8988T (cell line): Measurements from ENCODE around the gene DDX3X.
"Not testable (repeated sequence)": the region's sequence is repeated elsewhere in the genome, so short reads cannot be mapped to it uniquely, and the experiment has no call there.

Experiments
- DNase-seq: peaks from one replicate; pipeline ENCODE4 v3.0.0; 2011

Gene DDX3X

GRCh38 chrX:41333744-41334362 lies at the start of gene DDX3X:
Gene DDX3X (plus strand): TSS chrX:41334162. CDS start chrX:41334253, 91 bp downstream.
- peak; percentile 62 for DNase-seq

DNA sequence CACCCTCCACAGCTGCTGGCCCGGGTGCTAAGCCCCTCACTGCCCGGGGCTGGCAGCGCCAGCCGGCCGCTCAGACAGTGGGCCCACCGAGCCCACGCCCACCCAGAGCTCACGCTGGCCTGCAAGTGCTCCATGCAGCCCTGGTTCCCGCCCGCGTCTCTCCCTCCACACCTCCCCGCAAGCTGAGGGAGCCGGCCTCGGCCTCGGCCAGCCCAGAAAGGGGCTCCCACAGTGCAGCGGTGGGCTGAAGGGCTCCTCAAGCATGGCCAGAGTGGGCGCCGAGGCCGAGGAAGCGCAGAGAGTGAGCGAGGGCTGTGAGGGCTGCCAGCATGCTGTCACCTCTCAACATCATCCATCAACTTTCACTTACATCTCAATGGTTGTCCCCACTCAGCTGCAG lies 48.0 kb upstream of the DDX3X start:
- DNase-seq: not testable (repeated sequence)

DNA sequence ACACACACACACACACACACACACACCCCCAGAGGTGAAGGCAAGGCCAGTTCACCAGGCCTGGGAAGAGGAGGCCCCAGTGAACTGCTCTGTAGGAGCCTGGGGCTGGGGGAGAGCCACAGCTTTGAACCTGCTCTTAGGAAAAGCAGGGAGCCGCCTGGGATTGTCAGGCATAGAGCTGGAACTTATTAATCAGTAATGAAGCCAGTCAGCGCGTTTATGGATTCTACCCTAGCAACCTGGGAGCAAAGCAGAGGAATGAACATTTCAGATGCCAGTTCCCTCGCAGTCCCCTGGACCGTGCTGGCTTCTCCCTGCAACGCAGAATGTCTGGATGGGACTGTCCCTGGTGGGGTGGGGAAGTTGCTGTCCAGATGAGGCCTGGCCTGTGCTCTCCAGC lies 45.3 kb upstream of the DDX3X start:
- no peak for DNase-seq

GRCh38 chrX:41289095-41289494 lies 44.9 kb upstream of the DDX3X start:
- no peak for DNase-seq

- no peak for DNase-seq
Observed at GRCh38 chrX:41291309-41291708, 42.7 kb upstream of the DDX3X start.

- no peak for DNase-seq
Observed at GRCh38 chrX:41293269-41293668, 40.7 kb upstream of the DDX3X start.

GRCh38 chrX:41300758-41301437 lies 33.1 kb upstream of the DDX3X start:
- DNase-seq: no peak

DNA sequence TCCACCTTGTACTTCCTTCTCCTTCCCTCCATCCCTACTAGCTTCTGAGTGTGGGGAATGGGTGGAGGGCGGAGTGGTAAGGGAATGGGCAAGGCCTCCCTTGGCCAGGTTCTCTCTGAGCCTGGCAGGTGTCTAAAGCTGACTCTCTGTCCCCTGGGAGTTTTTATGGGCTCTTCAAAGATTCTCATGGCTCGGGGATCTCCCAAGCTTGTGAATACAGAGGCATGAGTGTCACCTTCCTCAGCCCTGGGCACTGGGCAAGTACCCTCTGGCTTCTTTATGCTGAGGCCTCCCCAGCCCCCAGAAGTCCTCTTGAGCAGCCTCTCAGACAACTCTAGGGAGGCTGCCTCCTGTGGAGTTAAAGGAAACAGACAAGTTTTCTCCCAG lies 32.5 kb upstream of the DDX3X start:
- no peak for DNase-seq

GRCh38 chrX:41302370-41302769 lies 31.6 kb upstream of the DDX3X start:
- DNase-seq: no peak

DNA sequence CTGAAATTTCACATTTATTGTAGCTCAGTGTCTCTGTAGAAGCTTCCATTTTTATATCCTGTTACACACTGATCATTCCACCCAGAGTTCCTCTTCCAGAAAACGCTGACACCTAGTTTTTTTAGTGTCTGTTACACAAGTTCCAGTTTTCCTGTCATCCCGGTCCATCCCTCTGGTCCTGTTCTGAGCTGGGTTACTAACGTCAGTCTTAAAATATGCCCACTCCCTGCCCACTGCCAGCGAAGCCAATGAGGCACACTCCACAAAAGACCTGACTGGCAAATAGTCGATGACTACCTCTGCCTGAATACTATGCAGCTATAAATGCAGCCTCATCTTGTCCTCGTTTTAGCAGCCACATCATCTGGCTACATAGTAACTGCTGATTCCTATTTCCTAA lies 30.9 kb upstream of the DDX3X start:
- DNase-seq: no peak

GRCh38 chrX:41304178-41304577 lies 29.8 kb upstream of the DDX3X start:
- no peak for DNase-seq

DNA sequence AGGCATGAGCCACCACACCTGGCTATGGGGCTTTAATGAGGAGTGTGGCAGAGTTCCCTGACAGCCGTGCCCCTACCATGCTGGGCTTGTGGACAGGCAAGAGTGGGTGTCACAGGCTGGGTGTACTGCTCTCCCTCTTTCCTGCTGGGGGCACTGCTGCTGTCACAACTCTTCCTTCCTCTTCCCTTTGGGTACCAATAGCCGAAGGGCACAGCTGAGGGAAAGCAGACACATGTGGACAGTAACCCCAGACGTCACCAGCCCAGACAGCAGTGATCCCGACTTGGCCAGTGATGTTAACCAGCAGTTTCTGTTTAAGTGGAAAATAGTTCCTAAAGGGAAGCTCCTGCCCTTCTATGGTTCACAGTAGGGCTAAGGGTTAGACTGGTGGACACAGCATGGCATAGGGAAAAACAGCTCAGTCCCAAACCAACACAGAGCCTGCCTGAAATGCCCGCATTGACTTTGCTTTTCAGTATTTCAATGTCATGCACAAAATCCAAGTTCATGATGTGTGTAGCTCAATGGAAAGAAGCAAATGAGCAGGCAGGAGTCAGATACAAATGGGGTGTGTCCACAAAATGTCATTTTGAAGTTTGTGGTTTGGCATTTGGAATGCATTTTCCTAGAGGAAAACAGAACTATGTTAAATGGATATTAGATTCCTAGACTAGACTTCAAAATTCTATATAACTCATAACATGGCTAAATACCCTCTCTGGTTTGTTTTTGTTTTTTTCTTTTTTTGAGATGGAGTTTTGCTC lies 24.9 kb upstream of the DDX3X start:
- no peak for DNase-seq

DNA sequence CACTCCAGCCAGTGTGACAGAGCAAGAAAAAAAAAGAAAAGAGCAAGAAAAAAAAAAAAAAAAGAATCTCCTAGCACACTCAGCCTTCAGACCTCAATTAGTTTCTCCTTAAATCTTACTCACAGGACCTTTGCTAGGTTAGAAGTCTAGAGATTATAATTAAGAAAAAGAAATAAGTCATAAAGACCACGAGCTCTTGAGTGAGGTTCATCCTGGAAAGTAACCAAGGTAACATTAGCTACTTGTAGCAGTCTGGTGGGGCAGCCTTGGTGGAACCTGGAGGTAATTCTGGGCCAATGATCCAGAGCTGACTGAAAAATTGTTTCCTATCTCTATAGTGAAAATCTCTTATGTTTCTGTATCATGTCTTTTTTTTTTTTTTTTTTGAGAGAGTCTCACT lies 21.2 kb upstream of the DDX3X start:
- DNase-seq: no peak

- DNase-seq: no peak
Observed at GRCh38 chrX:41313419-41313818, 20.5 kb upstream of the DDX3X start.

GRCh38 chrX:41314204-41314603 lies 19.8 kb upstream of the DDX3X start:
- no peak for DNase-seq

GRCh38 chrX:41314881-41315280 lies 19.1 kb upstream of the DDX3X start:
- no peak for DNase-seq

DNA sequence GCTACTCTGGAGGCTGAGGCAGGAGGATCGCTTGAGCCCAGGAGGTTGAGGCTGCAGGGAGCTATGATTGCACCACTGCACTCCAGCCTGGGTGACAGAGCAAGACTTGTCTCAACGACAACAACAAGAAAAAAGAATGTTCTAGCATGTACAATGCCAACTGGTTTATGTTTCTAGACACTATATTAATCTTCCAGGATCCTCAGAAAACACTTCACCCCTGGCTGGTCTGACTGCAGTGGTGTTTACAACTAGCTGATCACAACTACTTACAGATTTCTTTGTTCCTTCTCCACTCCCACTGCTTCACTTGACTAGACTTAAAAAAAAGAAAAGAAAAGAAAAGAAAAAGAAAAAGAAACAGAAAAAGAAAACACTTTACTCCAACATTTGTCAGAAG lies 17.7 kb upstream of the DDX3X start:
- not testable (repeated sequence) for DNase-seq

DNA sequence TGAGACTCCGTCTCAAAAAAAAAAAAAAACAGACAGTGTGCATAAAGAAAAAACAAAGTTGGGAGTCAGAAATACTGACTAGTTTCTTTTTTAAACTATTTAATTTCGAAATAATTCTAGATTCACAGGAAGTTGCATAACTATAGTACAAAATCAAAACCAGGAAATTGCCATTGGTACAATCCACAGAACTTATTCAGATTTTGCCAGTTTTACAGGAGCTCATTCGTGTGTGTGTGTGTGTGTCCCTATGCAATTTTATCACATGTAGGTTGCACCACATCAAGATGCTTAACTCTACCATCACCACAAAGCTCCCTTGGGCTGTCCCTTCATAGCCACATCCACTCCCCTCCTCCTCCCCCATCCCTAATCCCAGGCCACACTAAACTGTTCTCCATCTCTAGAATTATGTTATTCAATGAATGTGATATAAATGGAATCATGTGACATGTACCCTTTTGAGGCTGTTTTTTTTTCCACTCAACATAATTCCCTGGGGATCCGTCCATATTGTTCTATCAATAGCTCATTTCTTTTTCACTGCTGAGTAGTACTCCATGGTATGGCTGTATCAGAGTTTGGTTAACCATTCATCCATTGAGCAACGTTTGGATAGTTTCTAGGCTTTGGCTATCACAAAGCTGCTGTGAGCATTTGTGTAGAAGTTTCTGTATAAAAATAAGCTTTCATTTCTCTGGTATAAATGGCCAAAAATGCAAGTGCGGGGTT lies 16.3 kb upstream of the DDX3X start:
- no peak for DNase-seq

GRCh38 chrX:41320393-41320792 lies 13.6 kb upstream of the DDX3X start:
- no peak for DNase-seq

GRCh38 chrX:41322821-41323603 lies 10.9 kb upstream of the DDX3X start:
- DNase-seq: no peak

GRCh38 chrX:41326431-41326830 lies 7.5 kb upstream of the DDX3X start:
- no peak for DNase-seq

- no peak for DNase-seq
Observed at GRCh38 chrX:41327341-41327740, 6.6 kb upstream of the DDX3X start.

DNA sequence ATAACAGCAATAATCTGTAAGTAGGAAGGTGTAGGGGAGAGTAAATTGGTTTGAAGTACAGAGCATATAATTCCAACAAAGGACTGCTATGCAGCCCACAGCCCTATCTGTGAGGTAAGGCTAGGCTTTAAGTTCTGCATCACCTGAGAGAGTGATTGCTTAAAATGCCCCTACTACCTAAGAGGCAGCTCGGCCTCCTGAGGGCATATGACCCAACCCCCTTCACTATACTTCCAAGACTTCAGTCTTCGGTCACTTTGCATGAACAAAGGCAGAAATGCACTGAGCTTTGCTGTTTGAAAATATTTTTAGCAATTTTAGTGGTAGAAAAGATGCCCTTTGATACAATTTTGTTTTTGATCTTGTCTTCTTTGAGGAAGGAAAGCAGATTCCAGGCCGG lies 4.9 kb upstream of the DDX3X start:
- DNase-seq: no peak
